ENCODE data around the gene VPS8.
"Not testable (repeated sequence)": the region's sequence is repeated elsewhere in the genome, so short reads cannot be mapped to it uniquely, and the experiment has no call there.

VPS8 gene

DNA sequence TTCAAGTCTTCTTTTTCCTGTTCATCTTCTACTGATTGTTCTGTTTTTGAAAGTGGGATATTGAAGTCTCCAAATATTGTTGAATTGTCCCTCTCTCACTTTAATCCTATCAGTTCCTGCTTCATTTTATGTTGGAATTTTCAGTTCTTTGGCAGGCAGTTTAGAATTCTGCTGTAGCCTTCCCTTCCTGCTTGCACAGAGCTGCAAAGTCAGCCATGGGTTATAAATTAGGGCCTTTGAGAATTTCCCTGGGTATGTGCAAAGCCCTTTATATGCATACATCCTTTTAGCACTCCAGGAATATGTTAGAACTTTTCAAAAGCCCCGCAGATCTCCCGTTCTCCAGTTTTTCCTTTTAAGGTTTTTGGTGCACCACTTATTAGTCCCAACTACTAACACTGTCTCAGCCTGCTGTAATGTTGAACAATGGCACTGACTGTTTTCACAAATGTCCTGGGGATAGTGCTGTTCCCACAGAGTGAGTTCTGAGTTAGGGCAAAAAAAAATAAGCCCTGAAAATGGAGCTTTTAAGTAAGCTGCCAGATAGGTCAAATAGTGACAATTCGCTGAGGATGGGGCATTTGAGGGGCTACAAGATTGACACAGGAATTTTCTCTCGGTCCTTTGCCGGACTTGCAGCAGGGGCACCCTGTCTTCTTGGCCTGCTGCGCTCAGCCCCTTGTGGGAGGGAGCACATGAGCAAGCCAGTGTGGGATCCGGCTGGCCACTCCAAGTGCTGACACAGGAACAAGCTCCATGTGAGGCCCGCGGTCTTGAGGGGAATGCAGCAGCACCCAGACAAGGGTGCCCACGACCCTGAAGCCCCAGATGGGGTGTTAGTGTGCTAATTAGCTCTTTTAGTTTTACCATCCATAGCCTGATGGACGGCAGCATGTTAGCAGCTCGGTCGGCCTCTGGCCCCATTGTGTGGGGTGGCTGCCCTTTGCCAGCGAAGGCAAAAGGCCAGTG is 96.0 kb downstream of the VPS8 start:
- in situ Hi-C loops (cut with MboI; ENCODE audit: low sequenced_read_pairs) = no loop called here

DNA sequence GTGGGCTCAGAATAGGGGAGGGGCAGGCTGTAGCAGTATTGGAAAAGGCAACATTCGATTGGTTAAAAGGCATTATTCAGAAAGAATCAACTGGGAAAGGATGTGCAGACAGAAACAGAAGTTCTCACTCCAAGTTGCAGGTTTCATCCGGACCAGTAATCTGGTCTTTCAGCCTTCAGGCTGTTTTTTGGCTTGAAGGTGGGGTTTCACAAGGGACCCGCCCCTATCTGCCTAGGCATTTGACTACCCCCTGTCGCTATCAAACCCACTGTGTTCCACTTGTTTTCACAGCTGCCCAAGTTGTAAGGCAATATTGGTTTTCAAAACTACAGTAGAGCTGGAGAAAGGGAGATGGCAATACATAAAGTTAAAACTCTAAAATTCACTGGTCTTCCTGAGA is 96.9 kb downstream of the VPS8 start:
- in situ Hi-C loops (cut with MboI; ENCODE audit: low sequenced_read_pairs) = no loop called here

DNA sequence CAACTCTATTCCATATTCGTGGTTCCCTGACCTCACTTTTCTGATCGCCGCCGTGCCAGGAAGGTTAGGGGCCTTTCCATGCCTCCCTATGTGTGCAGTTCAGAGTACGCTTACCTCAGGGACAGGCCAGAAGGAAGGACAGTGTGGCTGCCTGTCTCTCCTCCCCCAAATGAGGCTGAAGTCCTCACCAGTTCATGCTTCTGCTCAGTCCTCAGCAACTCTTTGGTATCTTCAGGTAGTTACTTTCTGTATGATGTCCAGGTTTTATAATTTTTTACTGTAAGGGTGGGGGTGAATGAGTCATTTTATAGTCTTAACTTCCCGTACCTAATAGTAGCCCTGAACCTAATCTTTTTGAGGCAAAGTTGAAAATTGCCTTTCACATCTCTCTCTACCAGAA is 98.7 kb downstream of the VPS8 start:
- in situ Hi-C loops (cut with MboI; ENCODE audit: low sequenced_read_pairs) = no loop called here

DNA sequence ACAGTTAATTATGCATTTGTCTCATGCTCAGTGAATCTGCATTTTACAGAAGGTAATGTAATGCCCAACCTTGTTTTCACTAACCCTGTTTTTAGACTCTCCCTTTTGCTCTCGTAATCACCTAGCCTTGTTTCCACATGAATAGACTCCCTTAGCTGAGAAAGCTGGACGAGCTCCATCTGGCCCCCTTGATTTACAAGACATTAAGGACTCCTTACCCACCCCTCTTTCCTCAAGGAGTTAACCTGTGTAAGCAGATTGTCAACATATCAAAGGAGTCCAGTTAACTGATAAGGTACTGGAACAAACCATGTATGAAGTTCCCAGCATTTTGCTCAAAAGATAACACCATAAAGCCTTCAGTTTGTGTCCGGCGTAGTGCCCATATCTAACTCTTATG is 99.6 kb downstream of the VPS8 start:
- in situ Hi-C loops (cut with MboI; ENCODE audit: low sequenced_read_pairs) = no loop called here

DNA sequence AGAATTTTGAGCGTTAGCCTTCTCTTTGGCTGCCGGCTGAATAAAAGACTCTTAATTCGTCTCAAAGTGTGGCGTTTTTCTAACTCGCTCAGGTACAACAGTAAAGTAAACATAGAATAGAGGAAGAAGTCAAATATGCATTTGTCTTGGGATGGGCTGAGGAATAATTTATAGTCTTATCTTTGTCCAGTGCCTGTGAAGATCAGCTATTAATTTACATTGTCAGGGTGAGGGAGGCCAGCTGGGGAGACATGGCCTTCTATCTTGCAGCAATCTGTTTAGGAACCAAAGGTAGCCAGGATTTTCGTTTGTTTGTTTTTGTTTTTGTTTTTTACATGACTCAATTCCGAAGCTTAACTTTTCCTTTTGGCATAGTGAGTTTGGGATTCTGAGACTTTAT is 100.2 kb downstream of the VPS8 start:
- in situ Hi-C loops (cut with MboI; ENCODE audit: low sequenced_read_pairs) = no loop called here

DNA sequence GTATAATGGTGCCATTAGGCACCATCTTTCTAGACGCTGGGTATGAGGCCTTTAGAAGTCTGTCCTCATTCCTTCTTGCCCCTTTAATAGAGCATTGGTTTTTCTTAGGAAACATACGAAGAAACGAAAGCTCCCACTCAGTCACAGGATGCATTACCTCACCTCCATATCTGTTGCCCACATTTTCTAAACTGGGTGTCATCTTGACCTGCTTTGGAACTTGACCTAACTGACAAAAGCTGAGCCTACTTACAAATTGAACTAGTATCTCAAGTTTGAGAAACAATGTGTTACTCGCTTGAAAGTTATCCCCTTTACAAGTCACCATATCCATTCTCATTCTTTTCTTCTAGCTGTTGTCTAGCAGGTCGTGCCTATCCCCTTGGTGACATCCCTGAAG is 102.7 kb downstream of the VPS8 start:
- in situ Hi-C loops (cut with MboI; ENCODE audit: low sequenced_read_pairs) = no loop called here

DNA sequence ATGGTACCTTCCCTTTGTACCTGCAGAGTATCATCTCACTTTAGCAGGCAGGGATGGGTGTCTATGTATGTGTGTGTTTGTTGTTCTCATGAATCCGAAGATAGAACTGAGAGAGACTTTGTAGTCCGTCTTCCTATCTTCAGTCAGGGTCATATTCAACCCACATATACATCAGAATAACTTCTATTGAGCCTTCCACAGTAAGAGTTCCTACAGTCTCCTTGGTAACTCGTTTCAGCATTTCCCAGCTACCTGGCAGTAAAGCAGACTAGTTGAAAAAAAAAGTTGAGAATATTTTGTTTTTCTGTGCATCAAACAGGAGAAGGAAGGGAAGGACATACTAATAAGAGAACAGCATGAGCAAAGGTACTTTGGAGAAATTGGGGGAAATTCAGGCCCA is 106.8 kb downstream of the VPS8 start:
- in situ Hi-C loops (cut with MboI; ENCODE audit: low sequenced_read_pairs) = no loop called here

DNA sequence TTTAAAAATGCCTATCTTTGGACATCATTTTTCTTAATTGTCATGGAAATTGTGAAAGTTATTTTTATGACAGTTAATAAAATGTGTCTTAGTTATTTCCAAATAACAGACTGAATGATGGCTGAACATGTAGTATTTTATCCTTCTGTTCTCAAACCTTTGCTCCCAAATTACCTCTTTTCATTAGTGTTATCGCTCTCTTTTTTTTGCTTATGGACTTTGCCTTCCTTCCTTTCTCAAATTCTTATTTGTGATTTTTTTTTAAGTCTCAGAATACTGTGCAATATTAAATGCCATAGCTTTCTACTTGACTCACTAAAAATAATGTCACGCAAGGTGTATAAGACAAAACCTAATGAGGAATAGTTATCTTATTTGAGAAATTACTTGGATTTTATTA is 107.7 kb downstream of the VPS8 start:
- in situ Hi-C loops (cut with MboI; ENCODE audit: low sequenced_read_pairs) = no loop called here

DNA sequence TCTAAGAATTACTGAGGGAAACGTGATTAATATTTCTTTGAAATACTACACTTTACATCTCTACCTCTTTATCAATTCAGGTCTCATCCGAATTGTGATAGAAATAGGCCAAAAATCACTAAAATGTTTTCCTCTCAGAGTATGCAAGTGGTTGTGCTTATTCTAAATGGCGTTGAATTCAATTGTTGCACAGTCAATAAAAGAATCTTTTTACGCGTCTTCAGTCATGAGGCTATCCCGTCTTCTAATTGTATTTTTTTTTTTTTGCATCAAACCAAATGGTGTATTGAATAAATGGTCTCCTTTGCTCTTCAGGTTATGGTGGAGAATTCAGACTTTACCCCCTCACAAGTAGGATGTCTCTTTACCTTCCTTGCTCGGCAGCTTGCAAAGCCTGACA is 112.6 kb downstream of the VPS8 start:
- in situ Hi-C loops (cut with MboI; ENCODE audit: low sequenced_read_pairs) = no loop called here

DNA sequence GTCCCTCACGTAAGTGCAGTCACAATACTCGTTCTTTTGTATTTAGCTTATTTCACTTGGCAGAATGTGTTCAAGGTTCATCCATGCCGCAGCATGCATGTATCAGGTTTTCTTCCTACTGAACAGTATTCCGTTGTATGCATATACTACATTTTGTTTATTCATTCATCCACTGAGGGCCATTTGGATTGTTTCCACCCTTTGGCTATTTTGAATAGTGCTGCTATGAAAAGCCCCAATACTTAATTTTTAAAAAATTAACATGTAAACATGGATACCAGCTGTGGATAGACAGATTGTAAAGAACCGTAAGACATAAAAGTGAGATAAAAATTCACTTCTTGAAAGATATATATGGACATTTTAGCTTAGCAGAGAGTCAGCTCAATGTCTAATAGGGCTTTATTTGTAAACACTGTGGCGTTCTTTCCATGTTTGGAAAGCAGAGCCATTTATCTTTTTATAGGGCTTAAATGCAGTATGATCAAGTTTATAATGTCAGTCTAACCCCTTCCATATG is 115.9 kb downstream of the VPS8 start:
- in situ Hi-C loops (cut with MboI; ENCODE audit: low sequenced_read_pairs) = no loop called here

DNA sequence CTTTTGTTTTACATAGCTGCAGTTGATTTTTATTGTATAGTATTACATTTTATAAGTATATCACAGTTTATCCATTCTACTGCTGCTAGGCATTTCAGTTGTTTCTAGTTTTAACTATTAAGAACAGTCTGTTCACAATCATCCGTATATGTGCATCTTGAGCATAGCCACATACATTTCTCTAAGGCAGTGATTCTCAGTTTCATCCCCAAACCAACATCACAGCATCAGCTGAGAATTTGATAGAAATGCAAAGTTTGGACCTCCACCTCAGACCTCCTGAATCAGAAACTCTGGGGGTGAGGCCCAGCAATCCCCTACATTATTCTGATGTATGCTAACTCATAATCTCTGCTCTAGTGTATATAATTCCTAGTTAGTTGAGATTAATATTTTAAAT is 120.8 kb downstream of the VPS8 start:
- in situ Hi-C loops (cut with MboI; ENCODE audit: low sequenced_read_pairs) = no loop called here

DNA sequence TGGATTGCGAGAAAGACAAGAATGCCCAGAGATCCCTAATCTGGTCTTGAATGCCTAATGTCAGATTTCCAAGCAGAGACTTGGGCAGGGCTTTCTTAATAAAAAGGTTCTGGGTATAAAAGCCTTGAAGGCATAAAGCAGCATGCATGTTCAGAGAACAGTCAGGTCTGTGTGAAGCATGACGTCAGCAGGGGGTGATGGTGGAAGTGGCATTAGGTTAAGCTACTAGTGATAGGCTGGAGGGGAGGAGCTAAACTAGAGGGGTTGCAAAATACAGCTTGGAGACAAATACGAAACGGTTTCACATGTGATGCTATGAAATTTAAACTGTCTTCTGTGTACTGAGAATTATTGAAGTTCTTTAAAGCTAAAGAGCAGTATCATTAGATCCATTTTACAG is 125.6 kb downstream of the VPS8 start:
- in situ Hi-C loops (cut with MboI; ENCODE audit: low sequenced_read_pairs) = no loop called here

DNA sequence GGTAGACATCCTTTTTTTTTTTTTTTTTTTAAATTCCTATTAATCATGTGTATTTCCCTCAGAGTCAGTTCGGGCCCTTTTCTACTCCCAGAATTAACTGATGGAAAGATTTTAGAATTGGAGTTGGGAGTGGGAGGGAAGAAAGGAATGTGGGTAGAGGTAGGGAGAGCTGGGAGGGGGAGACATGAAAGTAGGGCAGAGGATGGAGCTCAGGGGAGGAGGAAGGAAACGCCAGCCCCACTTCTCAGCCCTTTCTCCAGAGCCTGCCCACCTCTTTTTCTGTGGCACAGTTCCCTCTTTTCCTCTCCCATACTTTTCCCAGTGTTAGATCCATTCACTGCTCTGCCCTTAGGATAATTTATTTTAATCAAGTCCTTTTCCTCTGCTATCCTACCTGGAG is 129.4 kb downstream of the VPS8 start:
- in situ Hi-C loops (cut with MboI; ENCODE audit: low sequenced_read_pairs) = no loop called here

DNA sequence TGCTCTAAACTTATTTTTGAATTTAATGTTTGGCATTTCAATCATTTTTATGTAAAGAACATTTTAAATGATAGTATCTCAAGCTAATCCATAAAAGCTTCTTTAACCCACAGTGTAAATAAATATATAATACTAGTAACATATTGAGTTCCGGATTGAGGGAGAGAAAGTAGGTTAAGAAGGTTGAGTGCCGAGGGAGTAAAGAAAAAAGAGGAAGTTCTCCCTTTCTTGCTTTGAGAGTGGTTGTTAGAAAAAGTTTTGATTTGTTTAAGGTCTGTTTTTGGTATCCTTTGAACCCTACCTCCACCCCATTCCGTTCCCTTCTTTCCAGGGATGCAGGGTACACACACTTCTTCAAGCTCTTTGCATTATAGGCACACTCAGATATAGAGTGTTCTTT is 130.8 kb downstream of the VPS8 start:
- in situ Hi-C loops (cut with MboI; ENCODE audit: low sequenced_read_pairs) = no loop called here

DNA sequence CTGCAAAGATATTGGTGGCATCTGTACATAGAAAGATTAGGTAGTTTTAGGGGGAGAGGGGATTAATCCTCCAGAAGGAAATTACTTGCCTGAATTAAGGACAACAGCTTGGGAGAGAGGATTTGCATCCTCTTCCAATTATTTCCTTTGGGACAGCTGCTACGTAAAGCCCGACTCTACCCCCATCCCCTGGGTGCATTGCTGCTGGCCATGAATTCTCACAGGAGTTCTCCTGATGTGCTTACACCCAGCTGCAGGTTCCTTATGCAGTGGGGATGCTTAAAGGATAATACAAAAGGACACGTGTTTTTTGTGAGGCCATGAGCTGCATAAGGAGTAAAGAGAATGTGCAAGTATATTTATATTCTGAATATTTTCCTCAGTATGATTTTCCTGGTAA is 132.3 kb downstream of the VPS8 start:
- in situ Hi-C loops (cut with MboI; ENCODE audit: low sequenced_read_pairs) = no loop called here

DNA sequence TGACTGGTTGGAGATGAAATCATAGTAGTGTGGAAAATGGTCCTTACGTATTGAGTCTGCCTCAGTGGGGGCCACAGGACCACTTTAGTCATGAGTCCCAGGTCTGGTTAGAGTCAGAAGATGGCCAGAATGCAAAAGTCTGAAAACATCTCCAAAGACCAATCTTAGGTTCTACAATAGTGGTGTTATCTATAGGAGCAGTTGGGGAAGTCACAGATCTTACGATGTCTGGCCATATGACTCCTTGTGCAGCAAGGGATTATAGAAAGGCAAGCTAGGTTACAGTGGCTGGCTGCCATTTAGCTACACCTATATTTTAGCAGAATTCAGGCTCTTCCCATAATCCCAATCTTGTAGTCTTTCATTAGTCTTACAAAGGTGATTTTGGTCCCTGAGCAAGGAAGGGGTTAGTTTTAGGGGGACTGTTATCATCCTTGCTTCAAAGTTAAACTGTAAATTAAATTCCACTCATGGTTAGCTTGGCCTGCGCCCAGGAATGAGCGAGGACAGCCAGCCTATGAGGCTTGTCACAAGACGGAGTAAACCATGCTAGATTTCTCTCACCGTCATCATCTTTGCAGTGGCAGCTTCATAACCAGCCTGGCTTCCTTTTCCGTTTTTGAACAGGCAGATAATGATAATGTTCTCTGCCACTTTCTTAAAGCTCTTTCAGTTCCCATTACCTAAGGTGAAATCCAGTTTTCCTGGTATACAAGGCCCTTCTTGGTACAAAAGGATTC is 134.1 kb downstream of the VPS8 start:
- in situ Hi-C loops (cut with MboI; ENCODE audit: low sequenced_read_pairs) = no loop called here

DNA sequence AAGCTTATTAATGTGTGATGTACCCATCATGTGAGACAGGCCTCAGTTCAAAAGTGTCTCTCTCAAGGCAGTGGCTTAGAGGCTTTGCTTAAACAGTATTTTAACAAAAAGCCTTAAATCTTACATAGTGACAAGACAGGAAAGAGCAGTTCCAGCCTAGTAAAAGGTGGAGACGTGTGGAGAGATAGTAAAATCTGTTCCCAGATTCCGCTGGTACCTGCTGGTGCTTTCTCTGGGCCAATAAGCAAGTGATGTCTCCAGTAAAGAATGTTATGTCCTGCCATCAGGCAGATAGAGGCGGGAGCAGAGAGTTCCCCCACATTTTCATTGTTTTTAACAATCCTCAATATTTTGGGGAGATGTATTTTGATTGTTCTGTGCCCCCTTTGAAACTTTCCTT is 135.0 kb downstream of the VPS8 start:
- in situ Hi-C loops (cut with MboI; ENCODE audit: low sequenced_read_pairs) = no loop called here

DNA sequence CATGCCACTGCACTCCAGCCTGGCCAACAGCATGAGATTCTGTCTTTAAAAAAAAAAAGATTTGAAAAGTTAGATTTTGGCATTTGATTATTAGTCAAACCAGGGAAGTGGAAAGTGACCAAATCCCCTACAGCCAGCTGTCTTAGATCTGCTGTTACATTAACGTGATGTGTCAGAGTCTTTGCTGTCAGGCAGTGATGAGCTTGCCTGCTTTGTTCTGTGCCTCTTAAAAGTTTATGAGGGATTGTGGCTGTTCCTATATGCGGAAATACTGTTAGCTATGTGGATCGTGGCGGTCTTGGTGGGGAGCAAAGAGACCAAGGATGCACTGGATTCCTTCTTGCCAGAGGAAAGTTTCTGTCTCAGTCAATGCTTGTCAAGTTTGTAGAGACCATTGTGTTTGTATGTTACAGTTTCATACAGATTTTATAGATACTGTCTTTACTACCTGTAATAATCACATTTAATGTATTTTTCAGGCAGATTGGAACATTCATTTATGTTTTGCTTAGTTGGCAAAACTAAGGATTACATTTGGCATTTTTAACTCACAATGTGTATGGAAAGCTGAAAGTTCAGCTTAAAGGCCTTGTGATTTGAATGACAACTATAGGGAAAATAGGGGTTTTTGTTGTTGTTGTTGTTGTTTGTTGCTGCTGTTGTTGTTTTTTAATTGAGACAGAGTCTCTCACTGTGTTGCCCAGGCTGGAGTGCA is 137.4 kb downstream of the VPS8 start:
- in situ Hi-C loops (cut with MboI; ENCODE audit: low sequenced_read_pairs) = no loop called here

DNA sequence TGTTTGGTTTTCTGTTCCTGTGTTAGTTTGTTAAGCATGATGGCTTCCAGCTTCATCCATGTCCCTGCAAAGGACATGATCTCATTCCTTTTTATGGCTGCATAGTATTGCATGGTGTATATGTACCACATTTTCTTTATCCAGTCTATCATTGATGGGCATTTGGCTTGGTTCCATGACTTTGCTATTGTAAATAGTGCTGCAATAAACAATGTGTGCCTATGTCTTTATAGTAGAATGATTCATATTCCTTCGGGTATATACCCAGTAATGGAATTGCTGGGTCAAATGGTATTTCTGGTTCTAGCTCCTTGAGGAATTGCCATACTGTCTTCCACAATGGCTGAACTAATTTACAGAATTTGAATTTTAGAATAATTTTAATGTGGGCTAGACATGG is 138.8 kb downstream of the VPS8 start:
- in situ Hi-C loops (cut with MboI; ENCODE audit: low sequenced_read_pairs) = not testable (repeated sequence)

DNA sequence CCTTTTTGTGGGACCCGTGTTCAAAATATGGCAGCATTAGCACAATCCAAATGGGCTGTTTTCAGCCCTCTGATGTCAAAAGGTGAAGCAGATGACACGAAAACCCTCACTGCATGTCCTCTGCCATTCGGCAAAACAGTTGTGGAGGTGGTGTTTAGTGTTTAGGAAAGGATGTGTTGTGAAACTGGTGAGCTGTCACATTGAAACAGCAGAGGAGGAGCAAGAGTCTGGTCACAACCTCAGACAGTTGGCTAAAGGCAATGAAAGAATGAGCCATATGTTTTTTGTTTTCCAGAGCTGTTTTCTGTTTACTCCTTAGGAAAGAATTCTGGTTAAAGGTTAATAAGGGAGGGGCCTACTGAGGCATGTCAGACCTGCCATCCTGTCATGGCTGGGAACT is 140.7 kb downstream of the VPS8 start:
- in situ Hi-C loops (cut with MboI; ENCODE audit: low sequenced_read_pairs) = no loop called here

DNA sequence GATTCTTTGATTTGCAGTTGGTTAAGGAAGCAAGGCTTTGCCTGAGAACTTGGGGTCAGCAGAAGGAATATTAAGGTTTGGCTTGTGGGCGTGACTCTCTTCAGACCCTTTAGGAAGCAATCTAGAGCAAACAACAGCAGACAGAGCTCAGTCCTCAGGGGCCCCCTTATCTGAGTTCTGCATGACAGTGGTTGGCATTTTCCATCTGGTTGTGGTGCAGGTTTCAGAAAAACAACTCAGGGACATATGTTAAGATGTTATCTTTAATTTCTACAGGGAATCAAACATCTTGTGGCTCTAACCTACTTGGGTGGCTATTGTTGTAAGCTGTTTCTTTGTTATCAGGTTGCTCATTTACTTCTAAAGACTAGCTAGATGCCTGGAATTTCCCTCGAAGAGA is 141.4 kb downstream of the VPS8 start:
- in situ Hi-C loops (cut with MboI; ENCODE audit: low sequenced_read_pairs) = no loop called here

Data from HL-60/S4 treated with phorbol 12-myristate 13-acetate at 8.2 ng/mL for 4 days and 3 days (cell line).